ENCODE data around the gene TFF2.

Gene TFF2, protein sequence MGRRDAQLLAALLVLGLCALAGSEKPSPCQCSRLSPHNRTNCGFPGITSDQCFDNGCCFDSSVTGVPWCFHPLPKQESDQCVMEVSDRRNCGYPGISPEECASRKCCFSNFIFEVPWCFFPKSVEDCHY

DNA sequence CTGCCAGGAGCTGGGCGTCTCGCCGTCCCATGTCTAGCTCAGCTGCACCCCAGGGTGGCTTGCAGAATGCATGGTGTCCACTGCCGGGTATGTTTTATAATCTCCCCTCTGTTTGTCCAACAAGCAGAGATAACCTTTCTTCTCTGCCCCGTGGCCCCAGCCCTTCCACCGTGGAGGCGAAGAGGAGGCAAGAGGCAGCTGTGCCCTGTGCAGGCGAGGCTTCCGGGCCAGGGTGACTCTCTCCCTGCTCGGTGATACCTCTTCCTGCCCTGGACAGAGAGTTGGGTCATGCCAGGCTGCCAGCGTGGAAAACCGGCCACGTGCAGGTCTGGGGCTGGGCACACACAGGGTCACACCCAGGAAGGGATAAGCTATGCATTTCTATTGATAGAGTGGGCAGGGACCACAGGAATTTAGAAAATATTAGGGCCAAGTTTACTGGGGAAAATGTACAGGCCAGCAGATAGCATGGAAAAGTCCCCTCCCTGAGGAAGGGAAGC is at the start of gene TFF2:
Gene TFF2, minus strand, starts transcription at position 68 of the 500 bp plus-strand sequence. Its CDS starts 37 bp downstream, at position 31.
- no peak for TF ChIP-seq YY1 (IDR thresholded peaks at IDR 0.05; ENCODE audit: low read depth)
- TF ChIP-seq, protein P1, sequence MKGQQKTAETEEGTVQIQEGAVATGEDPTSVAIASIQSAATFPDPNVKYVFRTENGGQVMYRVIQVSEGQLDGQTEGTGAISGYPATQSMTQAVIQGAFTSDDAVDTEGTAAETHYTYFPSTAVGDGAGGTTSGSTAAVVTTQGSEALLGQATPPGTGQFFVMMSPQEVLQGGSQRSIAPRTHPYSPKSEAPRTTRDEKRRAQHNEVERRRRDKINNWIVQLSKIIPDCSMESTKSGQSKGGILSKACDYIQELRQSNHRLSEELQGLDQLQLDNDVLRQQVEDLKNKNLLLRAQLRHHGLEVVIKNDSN (IDR thresholded peaks at IDR 0.05) = no peak
- no peak for TF ChIP-seq RAD21 (IDR thresholded peaks at IDR 0.05; ENCODE audit: low read depth)
- TF ChIP-seq ZBTB7A (IDR thresholded peaks at IDR 0.05; ENCODE audit: low read depth) = no peak
- TF ChIP-seq CEBPB (IDR thresholded peaks at IDR 0.05) = no peak
- TF ChIP-seq CREB1 (IDR thresholded peaks at IDR 0.05; ENCODE audit: low read depth) = no peak
- TF ChIP-seq EP300 (IDR thresholded peaks at IDR 0.05; ENCODE audit: borderline replicate concordance) = no peak
- TF ChIP-seq, protein P2, sequence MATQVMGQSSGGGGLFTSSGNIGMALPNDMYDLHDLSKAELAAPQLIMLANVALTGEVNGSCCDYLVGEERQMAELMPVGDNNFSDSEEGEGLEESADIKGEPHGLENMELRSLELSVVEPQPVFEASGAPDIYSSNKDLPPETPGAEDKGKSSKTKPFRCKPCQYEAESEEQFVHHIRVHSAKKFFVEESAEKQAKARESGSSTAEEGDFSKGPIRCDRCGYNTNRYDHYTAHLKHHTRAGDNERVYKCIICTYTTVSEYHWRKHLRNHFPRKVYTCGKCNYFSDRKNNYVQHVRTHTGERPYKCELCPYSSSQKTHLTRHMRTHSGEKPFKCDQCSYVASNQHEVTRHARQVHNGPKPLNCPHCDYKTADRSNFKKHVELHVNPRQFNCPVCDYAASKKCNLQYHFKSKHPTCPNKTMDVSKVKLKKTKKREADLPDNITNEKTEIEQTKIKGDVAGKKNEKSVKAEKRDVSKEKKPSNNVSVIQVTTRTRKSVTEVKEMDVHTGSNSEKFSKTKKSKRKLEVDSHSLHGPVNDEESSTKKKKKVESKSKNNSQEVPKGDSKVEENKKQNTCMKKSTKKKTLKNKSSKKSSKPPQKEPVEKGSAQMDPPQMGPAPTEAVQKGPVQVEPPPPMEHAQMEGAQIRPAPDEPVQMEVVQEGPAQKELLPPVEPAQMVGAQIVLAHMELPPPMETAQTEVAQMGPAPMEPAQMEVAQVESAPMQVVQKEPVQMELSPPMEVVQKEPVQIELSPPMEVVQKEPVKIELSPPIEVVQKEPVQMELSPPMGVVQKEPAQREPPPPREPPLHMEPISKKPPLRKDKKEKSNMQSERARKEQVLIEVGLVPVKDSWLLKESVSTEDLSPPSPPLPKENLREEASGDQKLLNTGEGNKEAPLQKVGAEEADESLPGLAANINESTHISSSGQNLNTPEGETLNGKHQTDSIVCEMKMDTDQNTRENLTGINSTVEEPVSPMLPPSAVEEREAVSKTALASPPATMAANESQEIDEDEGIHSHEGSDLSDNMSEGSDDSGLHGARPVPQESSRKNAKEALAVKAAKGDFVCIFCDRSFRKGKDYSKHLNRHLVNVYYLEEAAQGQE (IDR thresholded peaks at IDR 0.05; ENCODE audit: low read depth) = no peak
- no peak for TF ChIP-seq TAF1 (IDR thresholded peaks at IDR 0.05; ENCODE audit: low read depth)
- TF ChIP-seq NFIC (IDR thresholded peaks at IDR 0.05) = no peak
- TF ChIP-seq TCF12 (IDR thresholded peaks at IDR 0.05; ENCODE audit: low read depth) = no peak
- TF ChIP-seq FOXM1 (IDR thresholded peaks at IDR 0.05; ENCODE audit: borderline replicate concordance, low read depth) = no peak
- TF ChIP-seq, protein P3, sequence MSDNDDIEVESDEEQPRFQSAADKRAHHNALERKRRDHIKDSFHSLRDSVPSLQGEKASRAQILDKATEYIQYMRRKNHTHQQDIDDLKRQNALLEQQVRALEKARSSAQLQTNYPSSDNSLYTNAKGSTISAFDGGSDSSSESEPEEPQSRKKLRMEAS (IDR thresholded peaks at IDR 0.05) = no peak

DNA sequence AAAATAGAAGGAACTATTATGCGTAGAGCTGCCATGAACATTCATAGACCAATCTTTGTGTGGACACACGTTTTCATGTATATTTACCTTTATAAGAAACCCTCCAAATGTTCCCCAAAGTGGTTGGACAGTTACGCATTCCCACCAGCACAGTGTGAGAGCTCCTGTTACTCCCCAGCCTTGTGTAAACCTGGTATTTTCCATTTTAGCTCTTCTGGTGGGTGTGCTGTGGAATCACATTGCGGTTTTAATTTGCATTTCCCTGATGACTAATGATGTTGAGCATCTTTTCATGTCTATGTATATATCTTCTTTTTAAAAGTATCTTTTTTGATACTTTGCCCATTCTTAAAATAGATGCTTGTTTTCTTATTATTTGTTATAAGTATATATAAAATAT is 49.7 kb upstream of the TFF2 start:
- TF ChIP-seq, protein P1 (IDR thresholded peaks at IDR 0.05) = no peak
- TF ChIP-seq EP300 (IDR thresholded peaks at IDR 0.05; ENCODE audit: borderline replicate concordance) (no peak), RAD21 (IDR thresholded peaks at IDR 0.05; ENCODE audit: low read depth) (no peak), EGR1 (IDR thresholded peaks at IDR 0.05) (no peak), TEAD4 (IDR thresholded peaks at IDR 0.05) (no peak), FOXM1 (IDR thresholded peaks at IDR 0.05; ENCODE audit: borderline replicate concordance, low read depth) (no peak)
- TF ChIP-seq, protein P2 (IDR thresholded peaks at IDR 0.05; ENCODE audit: low read depth) = no peak

DNA sequence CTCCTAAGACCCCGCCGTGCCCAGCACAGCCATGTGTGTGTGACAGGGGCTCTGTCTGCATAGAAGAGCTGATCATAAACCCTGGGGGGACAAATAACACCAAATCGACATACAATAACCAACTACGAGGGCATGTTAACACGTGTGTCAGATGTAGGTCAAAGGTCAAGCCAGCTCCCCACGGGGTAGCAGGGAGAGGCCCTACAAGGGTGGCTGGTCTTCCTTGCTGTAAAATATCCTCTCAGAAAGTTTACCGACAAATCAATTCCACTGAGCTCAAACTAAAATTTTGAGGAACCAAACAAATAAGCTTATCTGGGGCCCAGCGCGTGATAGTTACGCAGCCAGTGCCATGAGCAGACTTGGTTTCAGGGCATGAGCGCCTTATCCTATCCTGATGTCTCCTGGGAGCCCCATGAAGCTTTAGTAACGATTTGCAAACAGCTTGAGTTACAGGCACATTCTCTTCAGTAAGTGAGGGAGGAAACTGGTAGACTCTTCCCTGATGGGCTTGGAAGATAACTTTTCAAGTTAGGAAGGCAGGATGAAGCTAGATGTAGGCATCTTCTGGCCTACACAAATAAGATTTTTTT is 47.7 kb upstream of the TFF2 start:
- TF ChIP-seq, protein P1 (IDR thresholded peaks at IDR 0.05) = no peak
- TF ChIP-seq ZBTB7A (IDR thresholded peaks at IDR 0.05; ENCODE audit: low read depth) (no peak), TAF1 (IDR thresholded peaks at IDR 0.05; ENCODE audit: low read depth) (no peak), TCF12 (IDR thresholded peaks at IDR 0.05; ENCODE audit: low read depth) (no peak), EGR1 (IDR thresholded peaks at IDR 0.05) (no peak), RAD21 (IDR thresholded peaks at IDR 0.05; ENCODE audit: low read depth) (no peak), FOXM1 (IDR thresholded peaks at IDR 0.05; ENCODE audit: borderline replicate concordance, low read depth) (no peak), TEAD4 (IDR thresholded peaks at IDR 0.05) (no peak), CEBPB (IDR thresholded peaks at IDR 0.05) (no peak), NFIC (IDR thresholded peaks at IDR 0.05) (no peak), EP300 (IDR thresholded peaks at IDR 0.05; ENCODE audit: borderline replicate concordance) (no peak), CREB1 (IDR thresholded peaks at IDR 0.05; ENCODE audit: low read depth) (no peak), YY1 (IDR thresholded peaks at IDR 0.05; ENCODE audit: low read depth) (no peak)
- TF ChIP-seq, protein P3 (IDR thresholded peaks at IDR 0.05) = no peak
- TF ChIP-seq, protein P2 (IDR thresholded peaks at IDR 0.05; ENCODE audit: low read depth) = no peak

Data from Ishikawa (cell line).